GM19324 (cell line): Measurements from ENCODE around the gene HADHA.

ENCODE experiments used
- ATAC-seq: cut with Tn5 transposase; IDR thresholded peaks from one replicate; pipeline ENCODE4 v1.9.1; 2021; ENCODE audit warnings: mild to moderate bottlenecking, moderate library complexity; ENCODE audit not compliant: unreplicated experiment, low FRiP score

Gene HADHA

GRCh38 chr2:26195040-26195984, 49.1 kb downstream of the HADHA start:
- no peak for ATAC-seq

- ATAC-seq, result no peak
Measured at GRCh38 chr2:26193578-26194231, 50.7 kb downstream of the HADHA start.

DNA sequence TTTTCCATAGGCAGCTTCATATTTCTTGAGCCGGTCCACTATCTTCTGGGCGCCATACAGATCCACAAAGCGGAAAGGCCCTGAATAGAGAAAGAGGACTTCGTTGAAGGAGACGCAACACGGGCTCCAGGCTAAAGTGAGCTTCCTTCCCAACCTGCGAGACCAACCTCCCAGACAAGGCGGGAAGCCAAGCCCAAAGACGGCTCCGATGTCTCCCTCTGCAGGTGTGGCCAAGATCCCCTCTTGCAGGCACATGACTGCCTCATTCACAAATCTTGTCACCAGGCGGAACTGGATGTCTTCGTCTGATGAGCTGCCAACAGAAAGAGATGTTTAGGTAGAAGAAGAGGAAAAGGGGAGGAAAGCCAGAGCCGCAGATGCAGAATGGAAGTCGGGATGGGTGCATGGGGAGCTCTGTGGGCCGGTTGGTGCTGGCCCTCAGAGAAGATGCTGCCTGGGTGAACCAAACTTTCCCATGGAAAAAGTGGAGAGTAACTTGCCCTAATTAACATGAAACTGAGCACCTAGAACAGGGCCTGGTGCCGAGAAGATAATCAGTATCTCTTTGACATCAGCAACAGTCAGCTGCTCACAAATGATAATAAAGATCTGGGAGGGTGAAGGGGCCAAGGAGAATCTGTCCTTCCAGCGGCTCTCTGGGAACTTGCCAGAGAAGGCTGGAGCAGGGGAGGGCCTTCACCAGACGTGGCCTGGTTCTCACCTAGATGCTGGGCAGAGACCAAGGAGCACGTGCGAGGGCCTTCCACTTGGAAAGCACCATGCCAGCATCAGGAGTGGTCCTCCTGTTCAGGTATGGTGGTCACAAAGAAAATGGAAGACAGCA, 52.9 kb downstream of the HADHA start:
- ATAC-seq, result no peak

DNA sequence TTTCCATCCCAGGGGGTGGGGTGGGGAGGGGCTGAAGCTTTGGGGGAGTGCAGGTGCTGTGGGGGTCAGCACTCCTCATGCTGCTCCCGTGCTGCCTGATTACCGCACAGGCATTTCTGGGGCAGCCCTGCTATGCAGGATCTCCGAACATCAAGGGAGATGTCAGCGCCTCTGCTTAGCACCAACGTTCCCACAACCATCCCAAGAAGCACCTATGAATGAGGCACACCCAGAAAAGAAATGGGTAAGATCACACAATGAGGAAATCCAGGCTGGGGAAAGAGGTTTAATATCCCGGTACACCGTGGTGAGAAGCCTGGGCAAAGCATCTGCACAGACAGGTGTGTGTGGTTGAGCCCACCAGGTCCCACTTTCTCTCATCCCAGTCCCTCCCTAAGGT, 54.1 kb downstream of the HADHA start:
- ATAC-seq, result no peak

DNA sequence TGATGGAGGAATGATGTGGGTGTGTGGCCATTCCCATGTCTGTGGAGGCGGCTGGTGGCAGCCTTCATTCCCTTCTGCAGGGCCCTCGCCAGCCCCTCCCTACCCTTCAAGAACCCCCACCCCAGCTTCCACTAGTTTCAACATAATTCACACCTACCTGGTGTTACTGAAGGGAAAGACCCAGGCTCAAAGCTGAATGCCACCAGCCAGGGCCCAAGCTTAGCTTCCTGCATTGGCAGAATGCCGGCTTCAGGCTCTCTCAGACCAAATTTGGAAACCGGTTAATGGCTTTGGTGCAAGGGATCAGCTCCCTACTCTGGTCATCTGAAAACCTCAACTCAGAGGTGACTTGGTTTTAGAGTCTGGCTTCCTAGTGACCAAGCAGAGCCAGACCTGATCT, 54.7 kb downstream of the HADHA start:
- ATAC-seq, result no peak

GRCh38 chr2:26189123-26189522, 55.3 kb downstream of the HADHA start:
- no peak for ATAC-seq

DNA sequence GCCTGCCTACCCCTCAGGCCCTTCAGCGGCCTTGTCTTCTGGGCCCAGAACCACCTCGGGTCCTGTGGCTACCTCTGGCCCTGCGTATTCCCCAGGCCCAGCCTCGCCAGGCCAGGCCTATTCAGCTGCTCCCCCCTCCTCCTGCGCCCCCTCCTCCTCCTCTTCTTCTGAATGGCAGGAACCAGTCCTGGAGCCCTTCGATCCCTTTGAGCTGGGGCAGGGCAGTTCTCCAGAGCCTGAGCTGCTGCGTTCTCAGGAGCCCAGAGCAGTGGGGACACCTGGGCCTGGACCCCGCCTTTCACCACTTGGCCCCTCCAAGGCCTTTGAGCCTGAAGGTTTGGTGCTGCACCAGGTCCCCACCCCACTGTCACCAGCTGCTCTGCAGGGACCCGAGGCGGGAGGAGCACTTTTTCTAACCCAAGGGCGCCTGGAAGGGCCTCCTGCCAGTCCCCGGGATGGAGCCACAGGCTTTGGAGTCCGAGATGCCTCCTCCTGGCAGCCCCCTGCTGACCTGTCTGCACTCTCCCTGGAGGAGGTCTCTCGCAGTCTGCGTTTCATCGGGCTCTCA, 56.8 kb downstream of the HADHA start:
- ATAC-seq, result no peak

- ATAC-seq, result no peak
Measured at GRCh38 chr2:26187114-26187513, 57.3 kb downstream of the HADHA start.

DNA sequence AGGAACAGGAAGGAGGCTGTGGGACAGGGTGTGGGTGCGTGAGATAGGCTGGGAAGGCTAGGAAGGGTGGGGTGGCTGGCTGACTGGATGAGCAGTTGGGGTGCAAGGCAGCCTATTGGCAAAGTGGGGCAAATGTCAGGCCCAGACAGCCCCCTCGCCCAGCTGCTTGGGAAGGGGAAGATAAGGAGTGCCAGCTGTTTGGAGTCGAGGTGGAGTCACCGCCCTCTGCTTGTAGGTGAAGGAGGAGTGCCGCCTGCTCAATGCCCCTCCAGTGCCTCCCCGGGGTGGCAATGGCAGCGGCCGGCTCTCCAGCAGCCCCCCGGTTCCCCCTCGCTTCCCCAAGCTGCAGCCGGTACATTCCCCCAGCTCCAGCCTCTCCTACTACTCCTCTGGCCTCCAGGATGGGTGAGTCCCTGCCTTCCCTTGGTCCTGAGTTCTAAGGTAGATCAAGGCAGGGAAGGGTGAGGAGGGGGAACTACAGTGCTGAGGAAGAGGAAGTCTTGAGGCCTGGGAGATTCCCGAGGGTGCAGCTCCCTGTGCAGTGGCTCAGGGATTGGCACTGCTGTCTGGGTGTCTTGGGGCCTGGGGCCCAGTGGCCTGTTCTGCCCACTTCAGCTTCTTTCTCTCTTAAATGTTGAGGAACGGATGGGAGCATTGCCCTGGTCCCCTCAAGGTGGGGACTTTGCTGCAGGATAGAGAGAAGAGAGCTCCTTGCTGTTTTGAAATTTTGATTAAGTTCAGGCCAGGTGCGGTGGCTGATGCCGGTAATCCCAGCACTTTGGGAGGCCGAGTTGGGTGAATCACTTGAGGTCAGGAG, 58.3 kb downstream of the HADHA start:
- no peak for ATAC-seq

DNA sequence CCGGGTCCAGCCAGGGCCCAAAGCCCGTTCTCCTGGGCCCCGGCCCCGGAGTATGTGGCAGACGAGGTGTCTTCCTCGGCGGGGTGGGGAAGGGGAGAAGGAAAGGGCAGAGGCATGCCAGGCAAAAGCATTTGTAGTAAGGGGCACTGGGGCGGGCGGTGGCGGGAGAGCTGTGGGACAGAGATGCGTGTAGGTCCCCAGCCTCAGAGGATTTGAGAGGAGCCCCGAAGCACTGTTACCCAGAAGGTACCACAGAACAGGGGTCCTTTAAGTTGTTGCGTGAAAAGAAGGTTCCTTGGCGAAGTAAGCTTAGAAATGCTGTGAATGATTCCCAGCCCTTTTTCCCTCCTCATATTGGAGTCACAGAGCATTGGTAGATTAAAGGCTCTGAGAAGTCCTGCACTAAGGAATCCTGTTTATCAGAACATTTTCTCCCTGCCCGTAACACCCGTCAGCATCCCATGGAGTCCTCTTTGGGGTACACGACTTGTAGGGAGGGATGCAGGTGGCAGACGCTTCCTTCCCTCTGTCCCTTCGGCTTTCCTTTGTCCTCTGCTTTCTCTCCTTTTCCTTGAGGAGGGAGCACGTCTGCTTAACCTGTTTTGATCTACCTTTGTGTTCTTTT, 59.0 kb downstream of the HADHA start:
- ATAC-seq, result no peak

- ATAC-seq, result peak; percentile 33
Measured at GRCh38 chr2:26184555-26185303, 59.7 kb downstream of the HADHA start.

DNA sequence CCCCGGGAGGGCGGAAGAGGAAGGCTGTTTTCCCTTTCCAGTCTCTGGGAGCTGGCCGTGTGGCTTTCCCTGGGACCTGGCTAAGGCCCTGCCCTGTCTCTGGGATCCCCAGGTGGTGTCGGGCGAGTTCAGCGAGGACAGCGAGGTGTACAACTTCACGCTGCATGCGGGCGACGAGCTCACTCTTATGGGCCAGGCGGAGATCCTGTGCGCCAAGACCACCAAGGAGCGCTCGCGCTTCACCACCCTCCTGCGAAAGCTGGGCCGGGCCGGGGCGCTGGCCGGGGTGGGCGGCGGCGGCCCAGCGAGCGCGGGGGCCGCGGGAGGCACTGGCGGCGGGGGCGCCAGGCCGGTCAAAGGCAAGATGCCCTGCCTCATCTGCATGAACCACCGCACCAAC, 60.3 kb downstream of the HADHA start:
- no peak for ATAC-seq

DNA sequence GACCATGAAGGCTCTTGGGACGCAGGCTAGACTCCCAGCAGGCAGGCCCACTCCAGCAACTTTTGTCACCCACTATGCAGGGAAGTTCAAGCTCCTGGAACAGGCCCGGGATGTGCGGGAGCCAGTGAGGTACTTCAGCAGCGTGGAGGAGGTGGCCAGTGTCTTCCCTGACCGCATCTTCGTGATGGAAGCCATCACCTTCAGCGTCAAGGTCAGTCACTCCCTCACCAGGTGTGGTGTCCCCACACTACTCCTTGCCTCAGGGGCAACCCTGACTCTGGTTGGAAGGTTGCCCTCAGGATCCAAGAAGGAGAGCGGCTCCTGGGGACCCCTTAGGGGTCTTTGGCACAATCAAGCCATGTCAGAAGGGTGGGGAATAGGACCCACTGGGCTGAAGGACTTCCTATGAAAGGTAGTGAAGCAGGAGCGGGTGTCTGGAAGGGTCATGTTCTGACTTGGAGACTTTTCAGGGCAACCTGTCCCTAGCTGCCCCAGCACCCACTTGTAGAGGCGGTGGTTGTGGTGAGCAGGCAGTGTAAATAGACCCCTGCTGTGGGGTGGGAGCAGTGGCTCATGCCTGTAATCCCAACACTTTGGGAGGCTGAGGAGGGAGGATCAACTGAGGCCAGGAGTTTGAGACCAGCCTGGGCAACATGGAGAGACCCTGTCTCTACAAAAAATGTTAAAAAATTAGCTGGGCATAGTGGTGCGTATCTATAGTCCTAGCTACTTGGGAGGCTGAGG, 61.4 kb downstream of the HADHA start:
- no peak for ATAC-seq

DNA sequence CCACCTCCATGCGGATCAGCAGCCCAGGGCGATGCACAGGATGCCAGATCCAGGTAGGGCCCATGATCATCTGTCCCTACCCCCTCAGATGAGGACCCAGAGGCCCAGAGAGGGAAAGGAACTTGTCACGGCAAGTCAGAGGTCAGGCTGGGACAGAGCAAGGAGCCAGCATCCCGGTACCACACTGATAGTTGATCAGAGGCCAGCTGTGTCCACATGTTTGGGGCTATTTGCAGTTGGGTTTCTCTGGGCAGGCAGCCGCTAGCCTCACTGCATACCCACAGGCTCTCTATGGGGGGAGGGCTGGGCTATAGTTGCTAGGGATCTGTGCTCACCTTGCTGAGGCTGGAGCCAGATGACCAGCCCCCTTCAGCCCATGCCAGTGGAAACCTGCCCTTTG, 62.0 kb downstream of the HADHA start:
- ATAC-seq, result no peak

GRCh38 chr2:26179446-26179913, 65.0 kb downstream of the HADHA start:
- ATAC-seq, result no peak

DNA sequence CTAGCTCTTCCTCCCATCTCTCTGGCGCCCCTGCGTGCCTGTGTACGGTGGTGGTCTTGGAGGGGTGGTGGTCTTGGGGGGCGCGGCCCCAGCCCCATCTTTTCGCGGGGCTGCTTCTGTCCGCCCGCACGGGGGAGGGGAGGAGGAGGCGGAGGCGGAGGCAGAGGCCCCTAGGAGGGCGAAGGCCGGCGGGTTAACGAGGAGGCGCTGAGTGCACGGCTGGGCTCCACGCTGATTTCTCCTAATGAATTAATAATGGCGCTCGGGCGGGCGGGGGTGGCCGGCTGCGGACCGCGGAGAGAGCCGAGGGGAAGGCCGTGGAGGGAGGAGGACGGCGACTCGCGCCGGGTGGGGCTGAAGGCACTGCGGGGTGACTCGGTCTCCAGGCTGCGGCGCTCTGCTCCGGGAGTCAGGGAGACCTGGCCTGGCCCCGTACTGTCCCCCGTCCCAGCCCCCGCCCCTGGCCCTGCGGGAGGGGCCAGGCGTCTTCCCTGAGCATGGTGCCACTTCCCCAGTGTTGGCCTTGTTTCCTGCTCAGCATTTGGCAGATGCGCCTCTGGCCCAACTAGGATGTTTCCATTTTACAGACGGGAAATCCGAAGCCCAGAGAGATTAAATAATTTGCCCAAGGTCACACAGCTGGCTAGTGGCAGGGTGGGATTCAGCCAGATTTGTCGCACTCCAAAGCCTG, 65.5 kb downstream of the HADHA start:
- no peak for ATAC-seq

GRCh38 chr2:26178246-26178645, 66.2 kb downstream of the HADHA start:
- no peak for ATAC-seq
